HepG2 (cell line): Measurements from ENCODE around the gene CDYL. TPM values are rescaled to one million over a fixed set of nuclear protein-coding genes. Genes with fewer than 3 reads are reported as not detected.
A peak's percentile ranks its signal among the peaks of the same experiment; 100 is the strongest.

ENCODE experiments used
- ATM ChIP-seq: fragments of 450-650 bp; IDR thresholded peaks from 2 replicates; pipeline ENCODE4 v1.7.1; 2017; ENCODE audit warnings: mild to moderate bottlenecking, borderline replicate concordance
- CCDC6 ChIP-seq: sonication (generic); formaldehyde crosslinking; IDR thresholded peaks from 2 replicates; pipeline ENCODE4 v1.8.1; 2022; ENCODE audit warnings: mild to moderate bottlenecking, missing genetic modification reagents, moderate library complexity
- HES4 ChIP-seq: sonication (generic); formaldehyde crosslinking; IDR thresholded peaks from 2 replicates; pipeline ENCODE4 v1.9.0; 2021; ENCODE audit warnings: mild to moderate bottlenecking, missing genetic modification reagents, borderline replicate concordance
- IKZF4 ChIP-seq: sonication (generic); formaldehyde crosslinking; IDR thresholded peaks from 2 replicates; pipeline ENCODE4 v1.5.1; 2020; ENCODE audit warnings: borderline replicate concordance, mild to moderate bottlenecking, low read depth, missing genetic modification reagents; ENCODE audit errors: not compliant biosample characterization
- KDM6A ChIP-seq: IDR thresholded peaks from 2 replicates; pipeline ENCODE4 v1.6.1; 2016; ENCODE audit warnings: low read depth
- KLF15 ChIP-seq: sonication (generic); formaldehyde crosslinking; IDR thresholded peaks from 2 replicates; pipeline ENCODE4 v1.8.1; 2023; ENCODE audit warnings: borderline replicate concordance, mild to moderate bottlenecking, inconsistent platforms, missing genetic modification reagents, mixed read lengths
- KMT2A ChIP-seq: sonication (generic); formaldehyde crosslinking; IDR thresholded peaks from 2 replicates; pipeline ENCODE4 v1.4.0; 2020; ENCODE audit warnings: missing genetic modification reagents
- SCMH1 ChIP-seq: sonication (generic); formaldehyde crosslinking; IDR thresholded peaks from 2 replicates; pipeline ENCODE4 v1.9.0; 2021; ENCODE audit warnings: missing genetic modification reagents, mild to moderate bottlenecking, borderline replicate concordance
- TBP ChIP-seq: sonication (generic); formaldehyde crosslinking; IDR thresholded peaks from 2 replicates; pipeline ENCODE4 v1.5.0; 2020; ENCODE audit warnings: missing genetic modification reagents
- THAP11 ChIP-seq: IDR thresholded peaks from 2 replicates; pipeline ENCODE4 v1.6.1; 2016; ENCODE audit warnings: missing biosample characterization, missing genetic modification reagents
- ZFX ChIP-seq: sonication (generic); formaldehyde crosslinking; IDR thresholded peaks from 2 replicates; pipeline ENCODE4 v1.4.0; 2020; ENCODE audit warnings: mild to moderate bottlenecking, low read depth, missing genetic modification reagents, moderate library complexity
- ZFY ChIP-seq: sonication (generic); formaldehyde crosslinking; IDR thresholded peaks from 2 replicates; pipeline ENCODE4 v1.4.0; 2020; ENCODE audit warnings: missing genetic modification reagents
- ZNF225 ChIP-seq: sonication (generic); formaldehyde crosslinking; IDR thresholded peaks from 2 replicates; pipeline ENCODE4 v1.4.0; 2020; ENCODE audit warnings: mild to moderate bottlenecking, missing genetic modification reagents
- ZNF326 ChIP-seq: sonication (generic); formaldehyde crosslinking; IDR thresholded peaks from 2 replicates; pipeline ENCODE4 v1.4.0; 2020; ENCODE audit warnings: missing genetic modification reagents, borderline replicate concordance
- ZNF329 ChIP-seq: sonication (generic); formaldehyde crosslinking; IDR thresholded peaks from 2 replicates; pipeline ENCODE4 v1.9.0; 2021; ENCODE audit warnings: low read depth, mild to moderate bottlenecking, missing genetic modification reagents
- ZNF343 ChIP-seq: sonication (generic); formaldehyde crosslinking; IDR thresholded peaks from 2 replicates; pipeline ENCODE4 v1.4.0; 2020; ENCODE audit warnings: mild to moderate bottlenecking, missing genetic modification reagents
- ZNF382 ChIP-seq: sonication (generic); formaldehyde crosslinking; IDR thresholded peaks from 2 replicates; pipeline ENCODE4 v1.5.0; 2020; ENCODE audit warnings: missing genetic modification reagents, mild to moderate bottlenecking, borderline replicate concordance
- ZNF572 ChIP-seq: sonication (generic); formaldehyde crosslinking; IDR thresholded peaks from 2 replicates; pipeline ENCODE4 v1.5.1; 2020; ENCODE audit warnings: mild to moderate bottlenecking, missing genetic modification reagents
- ZZZ3 ChIP-seq: sonication (generic); formaldehyde crosslinking; IDR thresholded peaks from 2 replicates; pipeline ENCODE4 v1.4.0; 2020; ENCODE audit warnings: missing genetic modification reagents, mild to moderate bottlenecking, borderline replicate concordance
- polyA plus RNA-seq, 8 experiments: library from polyadenylated mRNA; depleted of rRNA in 3 of 8; stranded (reverse) in 7 of 8; unstranded in 1 of 8; fragments of >200 nt; fragmentation: Illumina TruSeq in 4 of 8; extraction: Trizol in 4 of 8; gene quantifications; 2 replicates each; pipeline versions ENCODE4 v1.2.1 to v1.2.3, GENCODE V29; 2011 to 2016; ENCODE audit warnings: low read depth in 4 of 8, missing spikeins in 1 of 8, mixed read lengths in 1 of 8; ENCODE audit not compliant: insufficient read depth in 1 of 8
- total RNA-seq, 5 experiments: library from RNA; depleted of rRNA; stranded (reverse); fragments of >200 nt; fragmentation: Illumina TruSeq; extraction: Trizol; gene quantifications; 2 replicates each; pipeline ENCODE4 v1.2.3, GENCODE V29; 2016; ENCODE audit warnings: low read depth in 1 of 5
- TF ChIP-seq, protein P1 (sequence below): IDR thresholded peaks from 2 replicates; pipeline ENCODE4 v1.6.1; 2016; ENCODE audit warnings: low read depth, control low read depth
- TF ChIP-seq, protein P2 (sequence below): IDR thresholded peaks from 2 replicates; pipeline ENCODE4 v1.6.1; 2016; ENCODE audit warnings: missing compliant biosample characterization, missing genetic modification reagents, borderline replicate concordance
- TF ChIP-seq, protein P3 (sequence below): sonication (generic); formaldehyde crosslinking; IDR thresholded peaks from 2 replicates; pipeline ENCODE4 v1.4.0; 2020; ENCODE audit warnings: missing genetic modification reagents, mild to moderate bottlenecking, borderline replicate concordance
- TF ChIP-seq, protein P4 (sequence below): sonication (generic); formaldehyde crosslinking; IDR thresholded peaks from 2 replicates; pipeline ENCODE4 v1.4.0; 2020; ENCODE audit warnings: missing genetic modification reagents

Gene CDYL
- total and polyA plus RNA-seq, 2 of the 13 experiments (the other 11 are each of a cell fraction or from before 2014, with no cell fraction given): 22.8 to 105 TPM

DNA sequence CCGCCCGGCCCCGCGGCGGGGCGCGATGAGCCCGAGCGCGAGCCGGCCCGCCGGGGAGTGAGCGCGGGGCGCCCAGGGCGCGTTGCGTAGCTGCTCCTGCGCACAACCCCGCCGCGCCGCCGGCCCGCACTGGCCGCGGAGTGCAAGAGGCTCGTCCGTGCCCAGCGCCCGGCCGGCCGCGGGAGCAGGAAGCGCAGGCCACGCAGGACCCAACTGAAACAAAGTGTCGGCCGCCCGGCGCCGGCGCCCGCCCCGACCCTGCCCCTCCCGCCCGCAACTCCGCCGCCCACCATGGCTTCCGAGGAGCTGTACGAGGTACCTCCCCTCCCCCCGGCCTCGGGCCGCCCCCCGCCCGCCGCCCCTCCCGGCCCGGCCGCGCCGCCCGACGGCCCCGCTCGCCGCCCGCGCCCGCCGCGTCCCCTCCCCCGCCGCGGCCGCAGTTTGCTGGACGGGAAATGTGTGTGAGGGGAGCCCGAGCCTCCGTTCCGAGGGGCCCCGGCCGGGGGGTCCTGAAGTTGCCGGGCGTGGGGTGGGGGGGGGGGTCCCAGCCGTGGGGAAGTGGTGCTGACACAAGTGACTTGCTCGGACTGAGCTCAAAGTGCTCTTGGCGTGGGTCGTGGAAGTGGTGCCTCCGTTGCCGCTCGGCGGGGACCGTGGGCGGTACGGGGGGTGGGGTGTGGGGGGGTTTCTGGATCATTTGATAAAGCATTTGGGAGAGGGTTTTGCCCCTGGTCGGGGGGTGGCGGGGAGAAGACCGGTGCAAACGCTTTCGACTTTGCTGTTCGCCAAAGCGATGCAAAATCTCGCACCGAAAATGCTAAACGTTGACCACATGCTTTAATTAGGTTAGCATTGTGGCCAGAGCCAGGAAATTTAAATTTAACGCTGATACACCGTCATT lies 539 bp downstream of the CDYL start (continued):
- TF ChIP-seq KMT2A (peak; percentile 37; the same call in 1 of the 2 replicates), ZNF343 (no peak), ZNF572 (CRISPR knock-in tag) (no peak), ZFX (CRISPR knock-in tag) (peak; percentile 4; the same call in 1 of the 2 replicates), ZZZ3 (CRISPR knock-in tag) (no peak), THAP11 (CRISPR knock-in tag) (0 out of 2 replicates have a peak, but pooled peaks have one; percentile 7), KLF15 (CRISPR knock-in tag) (no peak), KDM6A (no peak), ZNF326 (CRISPR knock-in tag) (no peak), ATM (no peak), TBP (CRISPR knock-in tag) (no peak), IKZF4 (CRISPR knock-in tag) (no peak), HES4 (CRISPR knock-in tag) (0 out of 2 replicates have a peak, but pooled peaks have one; percentile 45), ZFY (CRISPR knock-in tag) (no peak), SCMH1 (CRISPR knock-in tag) (no peak), ZNF329 (no peak), ZNF225 (CRISPR knock-in tag) (no peak), ZNF382 (CRISPR knock-in tag) (no peak), CCDC6 (CRISPR knock-in tag) (no peak)
- TF ChIP-seq, protein P1, sequence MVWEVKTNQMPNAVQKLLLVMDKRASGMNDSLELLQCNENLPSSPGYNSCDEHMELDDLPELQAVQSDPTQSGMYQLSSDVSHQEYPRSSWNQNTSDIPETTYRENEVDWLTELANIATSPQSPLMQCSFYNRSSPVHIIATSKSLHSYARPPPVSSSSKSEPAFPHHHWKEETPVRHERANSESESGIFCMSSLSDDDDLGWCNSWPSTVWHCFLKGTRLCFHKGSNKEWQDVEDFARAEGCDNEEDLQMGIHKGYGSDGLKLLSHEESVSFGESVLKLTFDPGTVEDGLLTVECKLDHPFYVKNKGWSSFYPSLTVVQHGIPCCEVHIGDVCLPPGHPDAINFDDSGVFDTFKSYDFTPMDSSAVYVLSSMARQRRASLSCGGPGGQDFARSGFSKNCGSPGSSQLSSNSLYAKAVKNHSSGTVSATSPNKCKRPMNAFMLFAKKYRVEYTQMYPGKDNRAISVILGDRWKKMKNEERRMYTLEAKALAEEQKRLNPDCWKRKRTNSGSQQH (CRISPR knock-in tag): no peak
- TF ChIP-seq, protein P2, sequence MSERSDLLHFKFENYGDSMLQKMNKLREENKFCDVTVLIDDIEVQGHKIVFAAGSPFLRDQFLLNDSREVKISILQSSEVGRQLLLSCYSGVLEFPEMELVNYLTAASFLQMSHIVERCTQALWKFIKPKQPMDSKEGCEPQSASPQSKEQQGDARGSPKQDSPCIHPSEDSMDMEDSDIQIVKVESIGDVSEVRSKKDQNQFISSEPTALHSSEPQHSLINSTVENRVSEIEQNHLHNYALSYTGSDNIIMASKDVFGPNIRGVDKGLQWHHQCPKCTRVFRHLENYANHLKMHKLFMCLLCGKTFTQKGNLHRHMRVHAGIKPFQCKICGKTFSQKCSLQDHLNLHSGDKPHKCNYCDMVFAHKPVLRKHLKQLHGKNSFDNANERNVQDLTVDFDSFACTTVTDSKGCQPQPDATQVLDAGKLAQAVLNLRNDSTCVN (CRISPR knock-in tag): no peak
- TF ChIP-seq, protein P3, sequence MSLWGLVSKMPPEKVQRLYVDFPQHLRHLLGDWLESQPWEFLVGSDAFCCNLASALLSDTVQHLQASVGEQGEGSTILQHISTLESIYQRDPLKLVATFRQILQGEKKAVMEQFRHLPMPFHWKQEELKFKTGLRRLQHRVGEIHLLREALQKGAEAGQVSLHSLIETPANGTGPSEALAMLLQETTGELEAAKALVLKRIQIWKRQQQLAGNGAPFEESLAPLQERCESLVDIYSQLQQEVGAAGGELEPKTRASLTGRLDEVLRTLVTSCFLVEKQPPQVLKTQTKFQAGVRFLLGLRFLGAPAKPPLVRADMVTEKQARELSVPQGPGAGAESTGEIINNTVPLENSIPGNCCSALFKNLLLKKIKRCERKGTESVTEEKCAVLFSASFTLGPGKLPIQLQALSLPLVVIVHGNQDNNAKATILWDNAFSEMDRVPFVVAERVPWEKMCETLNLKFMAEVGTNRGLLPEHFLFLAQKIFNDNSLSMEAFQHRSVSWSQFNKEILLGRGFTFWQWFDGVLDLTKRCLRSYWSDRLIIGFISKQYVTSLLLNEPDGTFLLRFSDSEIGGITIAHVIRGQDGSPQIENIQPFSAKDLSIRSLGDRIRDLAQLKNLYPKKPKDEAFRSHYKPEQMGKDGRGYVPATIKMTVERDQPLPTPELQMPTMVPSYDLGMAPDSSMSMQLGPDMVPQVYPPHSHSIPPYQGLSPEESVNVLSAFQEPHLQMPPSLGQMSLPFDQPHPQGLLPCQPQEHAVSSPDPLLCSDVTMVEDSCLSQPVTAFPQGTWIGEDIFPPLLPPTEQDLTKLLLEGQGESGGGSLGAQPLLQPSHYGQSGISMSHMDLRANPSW (CRISPR knock-in tag): no peak
- TF ChIP-seq, protein P4, sequence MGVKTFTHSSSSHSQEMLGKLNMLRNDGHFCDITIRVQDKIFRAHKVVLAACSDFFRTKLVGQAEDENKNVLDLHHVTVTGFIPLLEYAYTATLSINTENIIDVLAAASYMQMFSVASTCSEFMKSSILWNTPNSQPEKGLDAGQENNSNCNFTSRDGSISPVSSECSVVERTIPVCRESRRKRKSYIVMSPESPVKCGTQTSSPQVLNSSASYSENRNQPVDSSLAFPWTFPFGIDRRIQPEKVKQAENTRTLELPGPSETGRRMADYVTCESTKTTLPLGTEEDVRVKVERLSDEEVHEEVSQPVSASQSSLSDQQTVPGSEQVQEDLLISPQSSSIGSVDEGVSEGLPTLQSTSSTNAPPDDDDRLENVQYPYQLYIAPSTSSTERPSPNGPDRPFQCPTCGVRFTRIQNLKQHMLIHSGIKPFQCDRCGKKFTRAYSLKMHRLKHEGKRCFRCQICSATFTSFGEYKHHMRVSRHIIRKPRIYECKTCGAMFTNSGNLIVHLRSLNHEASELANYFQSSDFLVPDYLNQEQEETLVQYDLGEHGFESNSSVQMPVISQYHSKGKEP: no peak
